GM13976 (cell line): ENCODE data around the gene AIFM3.

Experiments
- DNase-seq: peaks from one replicate; pipeline ENCODE4 v3.0.0; 2012; ENCODE audit warnings: low spot score
- in situ Hi-C: fragments of 300-500 bp; cut with MboI; formaldehyde crosslinking; loops from one replicate; pipeline ENCODE4 v1.12.0; 2022; ENCODE audit warnings: low sequenced_read_pairs, mixed read lengths, inconsistent platforms; ENCODE audit not compliant: unreplicated experiment
- TF ChIP-seq, protein P1 (sequence below): IDR thresholded peaks from 2 replicates; pipeline ENCODE4 v1.5.1; 2012; ENCODE audit warnings: borderline replicate concordance, mild to moderate bottlenecking; ENCODE audit not compliant: insufficient read depth; ENCODE audit errors: extremely low read depth, missing control alignments, control extremely low read depth

Gene AIFM3

DNA sequence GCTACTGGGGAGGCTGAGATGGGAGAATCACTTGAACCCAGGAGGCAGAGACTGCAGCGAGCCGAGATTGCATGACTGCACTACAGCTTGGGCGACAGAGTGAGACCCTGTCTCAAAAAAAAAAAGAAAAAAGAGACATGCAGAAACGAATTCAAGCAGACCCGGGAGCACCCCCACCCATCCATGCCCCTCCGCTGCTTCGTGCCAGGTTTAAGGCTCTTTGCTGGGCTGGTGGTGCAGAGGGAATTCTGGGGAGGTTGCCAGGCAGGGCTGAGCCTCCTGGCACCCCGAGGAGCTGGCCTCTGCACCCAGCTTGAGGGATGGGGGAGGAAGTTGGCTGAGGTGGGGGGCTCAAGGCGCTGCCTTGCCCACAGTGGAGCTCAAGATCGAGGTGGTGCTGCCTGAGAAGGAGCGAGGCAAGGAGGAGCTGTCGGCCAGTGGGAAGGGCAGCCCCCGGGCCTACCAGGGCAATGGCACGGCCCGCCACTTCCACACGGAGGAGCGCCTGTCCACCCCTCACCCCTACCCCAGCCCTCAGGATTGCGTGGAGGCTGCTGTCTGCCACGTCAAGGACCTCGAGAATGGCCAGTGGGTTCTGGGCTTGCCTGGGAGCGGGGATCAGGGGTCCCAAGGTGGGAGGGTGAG is 6.0 kb downstream of the AIFM3 start:
- no peak for DNase-seq
- in situ Hi-C loops = no loop called here
- TF ChIP-seq, protein P1, sequence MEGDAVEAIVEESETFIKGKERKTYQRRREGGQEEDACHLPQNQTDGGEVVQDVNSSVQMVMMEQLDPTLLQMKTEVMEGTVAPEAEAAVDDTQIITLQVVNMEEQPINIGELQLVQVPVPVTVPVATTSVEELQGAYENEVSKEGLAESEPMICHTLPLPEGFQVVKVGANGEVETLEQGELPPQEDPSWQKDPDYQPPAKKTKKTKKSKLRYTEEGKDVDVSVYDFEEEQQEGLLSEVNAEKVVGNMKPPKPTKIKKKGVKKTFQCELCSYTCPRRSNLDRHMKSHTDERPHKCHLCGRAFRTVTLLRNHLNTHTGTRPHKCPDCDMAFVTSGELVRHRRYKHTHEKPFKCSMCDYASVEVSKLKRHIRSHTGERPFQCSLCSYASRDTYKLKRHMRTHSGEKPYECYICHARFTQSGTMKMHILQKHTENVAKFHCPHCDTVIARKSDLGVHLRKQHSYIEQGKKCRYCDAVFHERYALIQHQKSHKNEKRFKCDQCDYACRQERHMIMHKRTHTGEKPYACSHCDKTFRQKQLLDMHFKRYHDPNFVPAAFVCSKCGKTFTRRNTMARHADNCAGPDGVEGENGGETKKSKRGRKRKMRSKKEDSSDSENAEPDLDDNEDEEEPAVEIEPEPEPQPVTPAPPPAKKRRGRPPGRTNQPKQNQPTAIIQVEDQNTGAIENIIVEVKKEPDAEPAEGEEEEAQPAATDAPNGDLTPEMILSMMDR = no peak

DNA sequence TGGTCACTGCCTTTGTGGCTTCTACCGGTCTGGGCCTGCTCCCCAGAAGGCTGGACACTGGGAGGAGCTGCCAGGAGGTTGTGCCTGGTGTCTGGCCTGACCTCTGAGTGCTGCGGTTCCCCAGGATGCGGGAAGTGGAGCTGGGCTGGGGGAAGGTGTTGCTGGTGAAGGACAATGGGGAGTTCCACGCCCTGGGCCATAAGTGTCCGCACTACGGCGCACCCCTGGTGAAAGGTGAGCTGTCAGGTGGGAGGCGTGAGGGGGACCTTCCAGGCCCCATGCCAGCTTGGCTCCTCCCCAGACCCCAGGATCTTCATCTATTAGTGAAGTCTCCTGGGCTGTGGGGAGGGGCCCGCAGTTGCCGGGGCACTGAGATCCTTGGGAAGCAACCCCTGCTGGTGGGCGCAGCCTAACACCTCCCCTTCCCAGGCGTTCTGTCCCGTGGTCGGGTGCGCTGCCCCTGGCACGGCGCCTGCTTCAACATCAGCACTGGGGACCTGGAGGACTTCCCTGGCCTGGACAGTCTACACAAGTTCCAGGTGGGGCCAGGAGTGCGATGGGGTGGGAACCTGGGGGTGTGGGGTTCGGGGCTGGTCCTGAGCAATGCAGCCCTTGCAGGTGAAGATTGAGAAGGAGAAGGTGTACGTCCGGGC is 6.7 kb downstream of the AIFM3 start:
- in situ Hi-C loops = no loop called here
- TF ChIP-seq, protein P1 = no peak
- DNase-seq = no peak

DNA sequence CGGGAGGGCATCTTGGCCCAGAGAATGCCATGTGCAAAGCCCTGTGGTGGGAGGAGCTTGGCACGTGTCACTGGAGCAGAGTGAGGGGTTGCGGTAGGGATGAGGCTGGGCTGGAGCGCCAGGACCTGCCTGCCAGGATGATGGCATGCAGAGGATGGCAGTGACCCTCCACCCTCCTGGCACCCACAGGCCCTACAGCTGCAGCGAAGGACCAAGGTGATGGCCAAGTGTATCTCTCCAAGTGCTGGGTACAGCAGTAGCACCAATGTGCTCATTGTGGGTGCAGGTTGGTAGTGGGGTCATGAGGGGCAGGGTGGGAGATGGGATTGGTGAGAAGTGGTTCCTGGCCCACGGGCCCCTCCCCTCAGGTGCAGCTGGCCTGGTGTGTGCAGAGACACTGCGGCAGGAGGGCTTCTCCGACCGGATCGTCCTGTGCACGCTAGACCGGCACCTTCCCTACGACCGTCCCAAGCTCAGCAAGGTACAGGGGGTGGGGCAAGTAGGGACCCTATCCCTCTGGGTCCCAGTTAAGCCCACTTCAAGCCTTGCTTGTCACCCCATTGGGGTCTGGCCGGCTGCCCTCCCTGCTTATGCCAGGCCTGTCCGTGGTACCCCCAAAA is 7.4 kb downstream of the AIFM3 start:
- in situ Hi-C loops = no loop called here
- TF ChIP-seq, protein P1 = no peak
- DNase-seq = no peak

DNA sequence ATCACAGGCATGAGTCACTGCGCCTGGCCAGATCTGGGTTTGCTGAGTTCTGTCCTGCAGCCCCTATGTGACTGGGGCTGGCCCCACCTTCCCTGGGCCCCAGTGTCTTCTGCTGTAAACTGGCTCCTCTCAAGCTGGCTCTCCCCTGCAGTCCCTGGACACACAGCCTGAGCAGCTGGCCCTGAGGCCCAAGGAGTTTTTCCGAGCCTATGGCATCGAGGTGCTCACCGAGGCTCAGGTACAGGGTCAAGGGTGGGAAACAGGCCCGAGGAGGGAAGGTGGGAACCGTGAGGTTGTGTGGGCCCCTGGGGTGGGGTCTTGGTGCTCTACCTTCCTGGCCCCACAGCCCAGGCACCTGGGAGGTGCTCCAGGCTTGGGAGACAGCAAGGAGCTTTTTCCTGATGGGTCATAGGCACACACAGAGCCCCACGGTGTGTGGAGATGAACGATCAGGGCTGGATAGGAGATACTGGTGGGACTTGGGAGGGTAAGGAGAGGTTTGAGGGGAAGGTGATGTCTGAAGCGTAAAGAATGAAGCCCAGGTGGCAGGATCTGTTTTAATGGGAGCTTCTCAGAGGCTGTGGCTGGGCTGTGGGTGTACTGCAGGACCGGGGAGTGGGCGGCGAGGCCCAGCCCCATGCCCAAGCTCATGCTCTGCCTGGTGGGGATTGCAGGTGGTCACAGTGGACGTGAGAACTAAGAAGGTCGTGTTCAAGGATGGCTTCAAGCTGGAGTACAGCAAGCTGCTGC is 8.7 kb downstream of the AIFM3 start:
- DNase-seq = no peak
- TF ChIP-seq, protein P1 = no peak
- in situ Hi-C loops = no loop called here

DNA sequence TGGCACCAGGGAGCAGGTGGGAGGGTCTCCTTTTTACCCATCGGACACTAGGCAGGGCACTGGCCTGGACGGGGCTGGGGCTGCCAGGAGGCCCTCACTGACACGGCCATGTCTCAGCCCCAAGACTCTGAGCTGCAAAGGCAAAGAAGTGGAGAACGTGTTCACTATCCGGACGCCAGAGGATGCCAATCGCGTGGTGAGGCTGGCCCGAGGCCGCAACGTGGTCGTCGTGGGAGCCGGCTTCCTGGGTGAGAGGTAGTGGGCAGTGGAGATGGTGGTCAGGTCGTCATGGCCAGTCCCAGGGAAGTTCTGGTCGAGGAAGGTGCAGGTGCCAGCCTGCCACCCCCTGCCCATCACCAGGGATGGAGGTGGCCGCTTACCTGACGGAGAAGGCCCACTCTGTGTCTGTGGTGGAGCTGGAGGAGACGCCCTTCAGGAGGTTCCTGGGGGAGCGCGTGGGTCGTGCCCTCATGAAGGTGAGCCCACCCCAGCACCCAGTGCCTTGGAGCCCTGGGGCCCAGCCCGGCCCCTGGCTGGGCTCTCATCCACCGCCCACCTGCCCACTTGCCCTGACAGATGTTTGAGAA is 9.3 kb downstream of the AIFM3 start:
- TF ChIP-seq, protein P1 = no peak
- in situ Hi-C loops = no loop called here

DNA sequence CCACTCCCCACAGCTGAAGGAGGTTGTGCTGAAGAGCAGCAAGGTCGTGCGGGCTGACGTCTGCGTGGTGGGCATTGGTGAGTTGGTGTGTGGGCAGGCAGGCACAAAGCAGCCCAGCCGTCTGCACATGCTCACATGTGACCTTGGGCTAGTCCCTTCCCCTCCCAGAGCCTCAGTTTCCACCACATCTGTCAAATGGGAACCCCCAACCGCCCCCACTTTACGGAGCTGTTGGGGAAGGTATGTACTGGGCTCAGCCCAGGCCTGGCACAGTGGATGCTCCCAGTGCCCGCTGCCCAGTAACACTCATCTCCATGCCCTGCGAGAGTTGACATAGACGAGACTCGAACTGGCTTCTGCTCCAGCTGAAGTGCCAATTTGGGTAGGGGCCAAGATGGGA is 10.0 kb downstream of the AIFM3 start:
- in situ Hi-C loops = no loop called here
- TF ChIP-seq, protein P1 = no peak
- no peak for DNase-seq

More for the DNA sequence above, 9.3 kb downstream of the AIFM3 start:
- no peak for DNase-seq
